ENCODE data around the gene ACAD8.

ACAD8 gene

GRCh38 chr11:134253188-134253993 lies at the start of gene ACAD8, which contains the start of gene THYN1:
Gene ACAD8 (plus strand): TSS chr11:134253568. CDS start chr11:134253601, 33 bp downstream.
Gene THYN1 (minus strand): TSS chr11:134253352. CDS start chr11:134252882, 470 bp downstream.
- peak; percentile 71 for DNase-seq (ENCODE audit: low spot score)

DNA sequence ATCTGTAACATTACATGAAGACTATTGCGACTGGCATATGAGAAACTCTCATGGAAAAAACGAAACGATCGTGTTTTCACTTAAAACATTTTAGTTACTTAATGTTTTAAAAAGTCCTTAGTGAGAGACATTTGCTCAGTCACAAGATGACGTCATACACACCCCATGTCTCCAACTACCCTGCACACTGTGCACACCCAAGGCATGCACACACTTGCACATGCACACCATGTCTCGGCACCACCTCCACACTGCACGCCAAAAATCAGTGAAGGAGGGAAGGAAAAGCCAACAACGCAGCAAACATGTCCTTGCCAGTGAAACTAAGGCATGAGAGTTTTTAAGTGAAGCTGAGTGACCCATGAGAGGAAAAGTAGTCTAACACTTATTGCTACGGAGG lies 47.6 kb upstream of the ACAD8 start:
- no peak for DNase-seq (ENCODE audit: low spot score)

- DNase-seq (ENCODE audit: low spot score): no peak
These were observed 47.2 kb upstream of the ACAD8 start for GRCh38 chr11:134206185-134206584.

DNA sequence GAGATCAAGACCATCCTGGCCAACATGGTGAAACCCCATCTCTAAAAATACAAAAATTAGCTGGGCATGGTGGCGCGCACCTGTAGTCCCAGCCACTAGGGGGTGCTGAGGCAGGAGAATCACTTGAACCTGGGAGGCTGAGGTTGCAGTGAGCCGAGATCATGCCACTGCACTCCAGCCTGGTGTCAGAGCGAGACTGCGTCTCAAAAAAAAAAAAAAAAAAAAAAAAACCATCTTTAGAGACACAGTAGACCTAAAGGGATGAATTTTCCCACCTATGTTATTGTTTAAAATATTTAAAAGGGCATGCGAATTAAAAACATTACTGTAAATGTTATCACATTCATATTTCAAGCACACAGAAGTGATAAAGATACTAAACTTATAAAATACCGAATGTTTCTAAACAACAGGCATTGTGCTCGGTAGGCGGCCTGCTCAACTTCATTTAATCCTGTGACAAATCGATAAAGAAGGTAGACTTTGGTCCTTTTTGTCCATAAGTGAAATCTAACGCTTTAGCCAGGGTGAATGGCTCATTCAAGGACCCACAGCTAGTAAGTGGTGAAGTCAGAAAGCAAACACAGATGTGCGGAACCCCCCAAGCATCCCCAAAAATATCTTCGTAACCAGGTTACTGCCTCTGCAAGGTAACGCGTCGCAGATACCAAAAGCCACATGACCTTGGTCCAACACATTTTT lies 45.7 kb upstream of the ACAD8 start:
- no peak for DNase-seq (ENCODE audit: low spot score)

DNA sequence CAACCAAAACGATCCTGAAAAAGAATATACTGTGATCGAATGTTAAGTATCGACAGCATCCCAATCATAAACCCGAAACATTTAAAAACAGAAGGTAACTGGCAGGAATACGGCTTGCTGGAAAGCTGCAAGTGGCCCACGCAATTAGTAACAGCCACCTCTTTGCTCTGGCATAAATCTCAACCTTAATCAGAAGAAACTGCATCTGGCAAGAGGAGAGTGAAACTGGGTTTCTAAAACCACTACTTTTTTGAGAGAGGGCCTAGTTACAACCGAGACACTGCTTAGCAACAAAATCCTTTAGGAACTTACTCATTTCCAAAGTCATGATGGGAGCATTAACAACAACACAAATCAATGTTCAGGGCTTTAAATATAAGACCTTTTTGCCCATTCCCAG lies 37.5 kb upstream of the ACAD8 start:
- no peak for DNase-seq (ENCODE audit: low spot score)

DNA sequence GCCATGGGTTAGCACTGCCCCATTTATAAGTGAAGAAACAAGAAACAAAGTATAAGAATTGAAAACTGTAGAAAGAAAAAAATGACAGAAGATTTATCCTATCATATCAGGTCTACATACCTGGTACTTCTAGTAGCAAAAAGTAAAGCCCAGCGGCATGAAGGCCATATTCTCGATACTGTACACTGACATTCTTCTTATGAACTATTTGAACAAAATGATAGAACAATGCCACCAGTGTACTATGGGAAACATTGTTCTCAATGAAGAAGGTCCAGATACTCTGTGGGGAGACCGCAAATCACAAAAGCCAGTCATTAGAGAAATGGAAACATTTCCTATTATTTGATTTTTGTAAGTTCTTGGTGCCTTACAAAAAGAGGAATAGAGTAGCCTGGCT lies 36.6 kb upstream of the ACAD8 start:
- no peak for DNase-seq (ENCODE audit: low spot score)

DNA sequence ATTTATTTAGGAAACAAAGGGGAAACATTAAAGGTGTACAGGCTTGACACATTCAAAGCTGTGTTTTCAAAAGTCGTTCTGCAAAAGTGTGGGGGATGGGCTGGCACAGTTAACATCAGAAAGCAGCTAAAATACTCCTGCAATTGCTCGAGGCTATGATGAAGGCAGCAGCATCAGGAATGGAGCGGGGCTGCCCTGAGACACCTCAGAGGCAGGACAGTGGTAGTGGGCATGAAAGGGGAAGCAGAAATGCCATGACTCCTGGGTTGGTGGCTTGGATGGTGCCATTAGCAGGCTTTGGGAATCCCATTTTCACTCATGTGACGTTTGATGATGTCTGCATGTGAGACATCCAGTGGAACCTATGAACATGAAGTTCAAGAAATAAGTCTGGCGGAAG lies 30.2 kb upstream of the ACAD8 start:
- DNase-seq (ENCODE audit: low spot score): no peak

DNA sequence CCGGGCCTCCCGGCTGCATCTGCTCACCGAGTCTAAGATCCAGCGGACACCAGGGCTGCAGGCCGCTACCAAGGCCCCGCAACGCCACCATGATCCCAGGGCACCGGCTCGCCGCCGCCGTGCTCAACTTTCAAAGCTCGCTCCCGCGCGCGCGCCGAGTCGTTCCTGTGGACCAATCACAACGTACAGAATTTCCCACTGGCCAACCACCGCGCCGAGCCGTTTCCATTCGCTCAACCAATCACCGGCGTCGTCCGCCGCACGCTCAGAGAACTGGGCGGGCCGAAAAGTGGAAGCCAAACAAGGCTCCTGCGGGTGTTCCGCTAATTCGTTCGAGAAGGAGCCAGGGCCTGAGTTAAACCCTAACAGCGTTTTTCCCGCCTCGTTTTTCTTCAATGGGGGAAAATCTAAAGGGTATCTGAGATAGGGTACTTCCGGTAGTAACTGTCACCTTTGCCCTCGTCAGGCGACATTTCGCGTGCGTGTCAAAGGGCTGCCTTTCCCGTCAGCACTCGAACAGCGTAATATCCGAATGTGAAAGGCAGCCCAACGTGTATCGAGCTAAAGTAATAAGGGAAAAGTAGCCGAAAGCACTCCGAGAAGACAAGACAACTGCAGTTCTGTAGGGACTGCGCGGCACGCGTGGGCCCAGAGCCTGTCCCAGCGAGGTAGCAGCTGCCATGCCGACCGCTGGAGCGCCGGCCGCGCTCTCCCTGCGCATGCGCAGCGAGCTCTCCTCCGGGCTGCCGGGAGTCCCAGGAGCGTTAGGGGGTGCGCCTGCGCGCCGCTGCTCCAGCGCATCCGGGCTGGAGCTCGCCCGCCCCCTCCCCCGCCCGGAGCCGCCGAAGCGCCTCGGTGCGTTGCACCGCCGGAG lies 29.3 kb upstream of the ACAD8 start, which contains the start of the genes NCAPD3 and VPS26B:
Gene NCAPD3 (minus strand): TSS at position 132 of the 874 bp plus-strand sequence. CDS start 41 bp downstream, at position 91.
Gene VPS26B (plus strand): TSS at position 836 of the 874 bp plus-strand sequence. CDS start 452 bp downstream, outside the sequence.
- DNase-seq (ENCODE audit: low spot score): peak; percentile 85

GRCh38 chr11:134224710-134225664 lies 28.4 kb upstream of the ACAD8 start:
- DNase-seq (ENCODE audit: low spot score): no peak

DNA sequence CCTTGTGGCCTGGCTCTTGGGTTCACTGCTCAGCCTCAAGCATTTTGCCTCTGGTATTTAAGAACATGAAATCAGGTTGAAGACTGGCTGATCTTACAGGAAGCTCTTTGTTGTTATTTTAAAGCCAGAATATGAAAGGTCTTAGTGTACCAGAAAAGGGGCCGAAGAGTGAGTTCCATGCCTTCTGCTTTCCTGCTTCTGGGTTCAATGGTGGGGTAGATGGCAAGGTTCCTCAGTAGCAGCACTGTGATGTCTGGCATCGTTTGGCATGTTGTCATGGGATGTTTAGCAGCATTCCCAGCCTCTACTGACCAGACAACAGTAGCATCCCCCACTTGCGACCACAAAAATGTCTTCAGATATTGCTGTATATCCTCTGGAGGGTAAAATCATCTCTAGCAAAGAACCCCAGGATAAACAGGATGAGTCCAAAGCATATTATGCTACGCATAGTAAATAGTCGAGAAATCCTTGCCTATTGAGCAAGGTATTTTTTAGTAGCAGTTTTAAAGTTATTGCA lies 26.5 kb upstream of the ACAD8 start:
- no peak for DNase-seq (ENCODE audit: low spot score)

DNA sequence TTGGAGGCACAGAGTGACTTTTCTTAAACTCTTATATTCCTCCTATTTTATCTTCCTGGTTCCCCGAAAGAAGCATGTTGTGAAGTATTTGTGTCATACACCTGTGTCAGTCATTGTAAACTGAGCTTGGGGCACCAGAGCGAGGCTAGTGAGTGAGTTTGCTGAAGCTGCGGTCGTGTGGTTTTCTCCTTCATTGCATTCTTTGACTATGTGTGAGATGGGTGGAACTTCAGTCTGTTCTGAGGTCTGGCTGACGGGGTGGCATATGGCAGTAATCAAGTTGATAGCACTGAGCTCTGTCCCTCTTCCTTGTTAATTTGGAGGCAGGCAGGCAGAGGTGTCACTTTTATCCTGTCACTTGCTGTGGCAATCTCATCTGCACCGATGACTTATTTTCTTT lies 24.7 kb upstream of the ACAD8 start:
- no peak for DNase-seq (ENCODE audit: low spot score)

GRCh38 chr11:134229126-134229790 lies 24.1 kb upstream of the ACAD8 start:
- DNase-seq (ENCODE audit: low spot score): no peak

GRCh38 chr11:134230339-134230738 lies 23.0 kb upstream of the ACAD8 start:
- no peak for DNase-seq (ENCODE audit: low spot score)

DNA sequence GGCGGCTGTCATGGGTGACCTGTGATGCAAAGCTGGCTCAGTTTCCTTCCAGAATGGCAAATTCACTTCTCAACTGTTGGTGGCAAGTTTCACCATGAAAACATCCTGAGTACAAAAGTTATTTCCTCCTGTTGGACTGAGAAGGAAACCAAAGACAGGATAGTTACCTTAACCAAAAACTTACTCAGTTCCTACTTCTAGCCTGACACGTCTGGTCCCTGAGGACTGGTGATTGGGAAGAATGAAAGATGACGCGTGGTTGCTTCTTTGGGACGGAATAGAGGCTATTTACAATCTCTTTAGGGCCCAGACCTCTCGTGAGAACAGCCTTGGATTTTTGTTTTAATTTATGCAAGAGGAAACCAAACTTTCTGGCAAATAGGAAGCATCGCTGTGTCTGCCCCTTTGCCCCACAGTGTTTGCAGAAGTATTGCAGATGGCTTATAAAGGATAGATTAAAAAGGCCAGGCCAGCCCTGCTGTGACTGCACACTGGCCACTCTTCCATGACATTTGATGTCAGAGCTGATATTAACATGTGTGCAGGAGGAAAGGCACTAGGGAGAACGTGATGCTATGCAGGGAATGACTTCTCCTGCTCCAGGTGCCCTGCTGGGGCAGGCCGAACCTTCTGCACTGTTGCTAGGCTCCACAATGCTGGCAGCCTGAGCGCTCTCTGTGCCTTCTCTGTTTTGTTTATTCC lies 21.3 kb upstream of the ACAD8 start:
- no peak for DNase-seq (ENCODE audit: low spot score)

DNA sequence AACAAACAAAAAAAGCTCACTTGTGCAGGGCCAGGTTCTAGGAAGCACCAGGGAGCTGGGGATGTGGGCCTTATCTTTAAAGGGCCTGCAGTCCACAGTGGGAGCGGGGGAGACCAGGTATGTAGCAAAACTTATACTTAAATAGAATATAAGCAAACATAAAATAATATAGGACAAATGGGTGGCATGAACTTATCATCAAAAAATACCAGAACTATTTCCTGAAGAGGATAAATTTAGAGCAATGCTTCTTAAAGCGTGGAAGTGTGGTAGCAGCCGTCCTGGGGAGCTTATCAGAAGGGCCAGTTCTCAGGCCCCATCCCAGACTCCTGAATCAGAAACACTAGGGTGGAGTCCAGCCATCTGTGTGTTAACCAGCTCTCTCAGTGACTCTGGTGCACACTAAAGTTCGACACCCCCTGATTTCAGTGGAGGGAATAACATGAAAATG lies 19.6 kb upstream of the ACAD8 start:
- DNase-seq (ENCODE audit: low spot score): no peak

- no peak for DNase-seq (ENCODE audit: low spot score)
These were observed 18.0 kb upstream of the ACAD8 start for GRCh38 chr11:134235399-134235798.

- DNase-seq (ENCODE audit: low spot score): no peak
These were observed 16.4 kb upstream of the ACAD8 start for GRCh38 chr11:134236834-134237556.

DNA sequence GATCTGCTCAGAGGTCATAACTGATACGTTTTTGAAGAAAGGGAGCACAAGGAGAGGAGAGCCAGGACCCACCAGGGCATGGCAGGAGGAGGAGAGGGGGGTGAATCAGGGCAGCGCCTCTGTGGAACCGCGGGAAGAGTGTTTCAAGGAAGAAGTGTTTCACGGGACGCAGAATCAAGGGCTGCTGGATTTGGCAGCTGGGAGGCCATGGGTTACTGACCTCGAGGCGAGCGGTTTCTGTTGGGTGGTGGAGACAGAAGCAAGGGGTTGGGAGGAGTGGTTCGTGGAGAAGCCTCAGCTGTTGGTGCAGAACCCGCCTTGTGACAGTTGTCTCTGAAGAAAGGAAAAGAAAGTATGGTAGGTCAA lies 15.8 kb upstream of the ACAD8 start:
- DNase-seq (ENCODE audit: low spot score): no peak

- DNase-seq (ENCODE audit: low spot score): no peak
These were observed 14.4 kb upstream of the ACAD8 start for GRCh38 chr11:134238956-134239355.
